Right lobe of liver (tissue), 4 donors: Measurements from ENCODE around the gene DKC1.

Experiments used
- POLR2A ChIP-seq: fragments of 450-650 bp; IDR thresholded peaks from one replicate; pipeline ENCODE4 v1.6.1; 2017; ENCODE audit warnings: antibody characterized with exemption, mild to moderate bottlenecking
- TF ChIP-seq, protein P1 (sequence below), 4 donors: fragments of 200-600 bp in 3 of 4; fragments of 450-650 bp in 1 of 4; IDR thresholded peaks; one replicate each; pipeline versions ENCODE4 v1.5.1 to v1.8.0; 2016 to 2022; ENCODE audit warnings: antibody characterized with exemption in 4 of 4, mild to moderate bottlenecking in 2 of 4
- donor health status: DM: no; HTN: no; CAD: no.
- donor health status: DM: no; HTN: no; CAD: no.
- donor health status: DM: no; HTN: yes; CAD: no.

DNA sequence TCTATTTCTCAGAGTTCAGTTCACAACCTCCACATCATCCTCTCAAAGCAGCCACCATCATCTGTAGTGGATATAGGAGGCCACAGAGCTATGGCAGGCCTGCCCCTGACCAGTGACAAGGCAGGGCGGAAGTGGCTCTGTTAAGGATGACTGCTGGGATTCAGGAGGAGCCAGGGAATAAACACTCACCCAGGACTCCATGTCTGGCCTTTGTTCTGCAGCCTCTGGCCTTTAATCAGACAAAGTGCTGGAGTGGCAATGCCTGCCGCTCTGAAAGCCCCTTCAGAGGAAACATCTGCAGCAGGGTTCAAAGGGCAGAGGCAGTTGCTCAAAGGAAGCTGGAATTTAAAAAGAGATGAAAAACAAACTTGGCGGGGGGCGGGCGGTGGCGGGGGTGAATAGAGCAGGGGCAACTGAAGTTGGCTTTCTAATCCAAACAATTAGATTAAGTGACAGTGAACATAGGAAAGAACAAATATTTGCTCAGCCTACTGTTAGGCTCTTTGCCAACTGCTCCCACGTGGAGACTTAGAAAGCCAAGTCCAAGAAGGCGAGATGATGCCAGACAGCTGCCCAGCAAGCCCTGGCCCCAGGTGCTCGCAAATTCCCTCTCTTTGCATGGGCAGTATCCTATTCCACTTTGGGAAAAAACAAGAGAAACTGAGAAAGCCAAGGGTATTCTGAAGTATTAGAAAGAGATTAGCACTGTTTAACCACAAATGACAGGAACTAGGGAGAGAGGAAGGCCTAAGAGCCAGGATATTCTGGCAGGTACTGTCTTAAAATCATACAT is 37.1 kb downstream of the DKC1 start:
- TF ChIP-seq, protein P1, sequence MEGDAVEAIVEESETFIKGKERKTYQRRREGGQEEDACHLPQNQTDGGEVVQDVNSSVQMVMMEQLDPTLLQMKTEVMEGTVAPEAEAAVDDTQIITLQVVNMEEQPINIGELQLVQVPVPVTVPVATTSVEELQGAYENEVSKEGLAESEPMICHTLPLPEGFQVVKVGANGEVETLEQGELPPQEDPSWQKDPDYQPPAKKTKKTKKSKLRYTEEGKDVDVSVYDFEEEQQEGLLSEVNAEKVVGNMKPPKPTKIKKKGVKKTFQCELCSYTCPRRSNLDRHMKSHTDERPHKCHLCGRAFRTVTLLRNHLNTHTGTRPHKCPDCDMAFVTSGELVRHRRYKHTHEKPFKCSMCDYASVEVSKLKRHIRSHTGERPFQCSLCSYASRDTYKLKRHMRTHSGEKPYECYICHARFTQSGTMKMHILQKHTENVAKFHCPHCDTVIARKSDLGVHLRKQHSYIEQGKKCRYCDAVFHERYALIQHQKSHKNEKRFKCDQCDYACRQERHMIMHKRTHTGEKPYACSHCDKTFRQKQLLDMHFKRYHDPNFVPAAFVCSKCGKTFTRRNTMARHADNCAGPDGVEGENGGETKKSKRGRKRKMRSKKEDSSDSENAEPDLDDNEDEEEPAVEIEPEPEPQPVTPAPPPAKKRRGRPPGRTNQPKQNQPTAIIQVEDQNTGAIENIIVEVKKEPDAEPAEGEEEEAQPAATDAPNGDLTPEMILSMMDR (IDR thresholded peaks at IDR 0.05) = no peak
- no peak for TF ChIP-seq POLR2A
